KOPT-K1 (cell line): Measurements from ENCODE around the gene CPAMD8.

ENCODE experiments used
- H3K27ac ChIP-seq: fragments of 200-600 bp; sonication (generic); 2 replicates; pipeline ENCODE4 v1.5.1; 2016; ENCODE audit warnings: antibody characterized with exemption, mild to moderate bottlenecking, low read depth, low read length; ENCODE audit not compliant: poor library complexity, severe bottlenecking
- H3K36me3 ChIP-seq: fragments of 200-600 bp; sonication (generic); 2 replicates; pipeline ENCODE4 v1.5.1; 2017; ENCODE audit warnings: antibody characterized with exemption, mild to moderate bottlenecking, low read length, moderate library complexity; ENCODE audit not compliant: insufficient read depth
- H3K9me3 ChIP-seq: fragments of 200-600 bp; sonication (generic); 2 replicates; pipeline ENCODE4 v1.5.1; 2017; ENCODE audit warnings: antibody characterized with exemption, low read length, mild to moderate bottlenecking; ENCODE audit not compliant: insufficient read depth, poor library complexity, severe bottlenecking

The CPAMD8 gene

DNA sequence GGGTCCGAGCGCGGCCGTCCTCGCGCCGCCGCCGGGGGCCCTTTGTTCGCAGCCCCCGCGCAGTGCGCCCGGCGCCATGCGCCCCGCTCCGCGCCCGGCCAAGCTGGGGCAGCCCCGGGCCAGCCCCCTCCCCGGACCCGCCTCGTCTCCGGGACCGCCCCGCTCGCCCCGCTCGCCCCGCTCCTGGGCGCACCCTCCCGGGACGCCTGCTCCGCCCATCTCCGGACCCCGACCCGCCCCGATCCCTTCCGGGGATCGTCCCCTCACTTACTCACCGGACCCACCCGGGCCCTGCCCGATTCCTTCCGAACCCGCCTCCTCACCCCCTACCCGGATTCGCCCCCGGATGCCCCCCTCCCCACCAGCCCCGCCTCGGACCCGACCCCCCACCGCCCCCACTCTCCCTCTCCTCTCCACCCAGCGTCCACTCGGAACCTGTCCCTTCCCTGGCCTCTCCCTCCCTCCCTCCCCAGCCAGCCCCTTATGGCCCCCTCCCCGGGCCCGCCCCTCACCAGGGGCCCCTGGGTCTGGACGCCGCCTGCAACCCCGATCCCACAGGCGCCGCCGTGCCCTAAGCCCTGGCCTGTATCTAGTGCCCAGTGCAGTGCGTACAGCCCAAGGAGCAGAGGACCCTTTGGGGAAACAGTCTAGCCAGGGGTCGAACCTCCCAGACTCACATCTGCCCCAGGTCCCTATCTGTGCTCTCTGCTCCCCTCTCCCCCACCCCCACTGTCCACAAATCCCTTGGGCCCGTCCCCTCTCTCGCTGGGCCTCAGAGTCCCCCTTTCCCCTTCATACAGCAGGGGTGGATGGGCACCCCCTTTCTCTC is at the start of gene CPAMD8:
Gene CPAMD8, minus strand, starts transcription at position 105 of the 829 bp plus-strand sequence. CDS start 168 bp downstream, outside the sequence.
- Histone ChIP-seq H3K9me3 (peaks cover 30% of the 10 kb centered on the region), H3K36me3 (no peaks in the 10 kb centered on the region), H3K27ac (no peak within 1 kb of the TSS)

DNA sequence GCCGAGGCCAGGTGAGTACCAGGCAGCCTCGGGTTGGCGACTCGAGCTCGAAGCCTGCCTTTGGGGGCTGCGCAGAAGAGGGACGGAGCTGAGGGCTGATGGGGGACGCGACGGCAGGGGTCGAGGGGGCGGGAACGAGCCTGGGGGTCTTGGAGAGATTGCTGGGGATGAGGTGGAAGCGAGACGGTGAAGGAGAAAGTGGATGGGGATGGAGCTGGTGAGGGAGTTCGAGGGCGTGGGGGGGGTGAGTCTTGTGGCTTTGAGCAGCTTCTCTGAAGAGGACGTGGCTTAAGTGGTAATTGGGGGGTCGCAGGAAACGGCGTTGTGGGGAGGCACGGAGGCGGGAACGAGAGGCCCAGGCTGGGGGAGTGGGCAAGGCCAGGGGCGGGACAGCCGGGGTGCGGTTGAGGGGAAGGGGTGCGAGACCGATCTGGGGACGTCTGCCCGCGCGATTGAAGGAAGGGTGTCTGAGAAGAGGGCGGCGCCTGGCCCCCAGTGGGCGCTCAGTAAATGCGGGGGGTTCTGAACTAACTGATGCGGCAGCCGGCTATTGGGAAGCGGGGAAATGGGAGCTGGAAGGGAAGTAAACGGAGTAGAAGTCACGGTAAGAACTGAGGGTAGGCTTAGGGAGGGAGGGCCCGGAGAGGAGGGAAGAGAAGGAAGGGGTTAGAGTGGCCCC is 49.4 kb upstream of the CPAMD8 start:
- H3K9me3 ChIP-seq: no peaks in the 10 kb centered on the region
- H3K36me3 ChIP-seq: peaks cover 54% of the 10 kb centered on the region
- H3K27ac ChIP-seq: peak overlapping the region; percentile 89

DNA sequence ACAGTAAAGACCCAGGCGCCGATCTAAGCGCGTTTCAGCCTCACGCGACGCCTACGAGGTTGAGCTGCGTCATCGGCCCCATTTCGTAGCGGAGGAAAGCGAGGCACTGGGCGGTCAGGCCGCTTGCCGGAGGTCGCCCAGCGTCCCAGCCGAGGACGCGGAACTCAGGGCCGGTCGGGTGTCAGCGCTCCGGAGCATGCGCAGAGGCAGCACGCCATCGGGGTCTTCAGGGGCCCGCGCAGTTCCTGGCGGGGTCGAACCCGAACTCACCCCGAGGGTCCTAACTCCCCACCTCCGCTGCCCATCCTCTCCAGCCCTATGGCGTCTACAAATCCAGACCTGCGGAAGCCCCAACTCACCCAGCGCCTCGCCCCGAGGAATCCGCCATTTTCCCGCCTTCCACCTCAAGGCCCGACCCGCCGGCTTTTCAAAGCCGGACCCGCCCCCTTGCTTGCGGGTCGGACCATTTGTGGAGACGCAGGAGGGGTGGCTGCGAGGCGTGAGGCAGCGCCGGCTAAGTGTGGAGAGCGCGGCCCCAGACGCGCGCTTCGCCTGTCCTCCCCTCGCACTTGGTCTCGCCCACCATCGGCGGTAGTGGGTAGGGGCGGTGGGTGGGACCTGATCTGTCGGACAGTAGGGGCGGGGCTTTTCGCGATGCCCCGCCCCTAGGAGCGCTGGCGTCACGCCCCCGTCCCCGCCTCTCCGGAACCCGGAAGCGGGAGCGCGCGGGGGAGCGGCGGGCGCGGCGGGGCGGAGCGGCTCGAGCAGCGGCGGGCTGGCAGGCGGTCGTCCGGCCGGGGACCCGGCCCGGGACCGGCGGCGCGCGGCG is 48.6 kb upstream of the CPAMD8 start, which contains the start of the genes HAUS8 and MYO9B:
Gene HAUS8, minus strand, starts transcription at position 418 of the 829 bp plus-strand sequence. Its CDS starts 30 bp downstream, at position 388.
Gene MYO9B, plus strand, starts transcription at position 743 of the 829 bp plus-strand sequence. CDS start 25,941 bp downstream, outside the sequence.
- Histone ChIP-seq H3K9me3 (no peaks in the 10 kb centered on the region), H3K27ac (peak within 1 kb of the TSS; percentile 89), H3K36me3 (peaks cover 62% of the 10 kb centered on the region)

DNA sequence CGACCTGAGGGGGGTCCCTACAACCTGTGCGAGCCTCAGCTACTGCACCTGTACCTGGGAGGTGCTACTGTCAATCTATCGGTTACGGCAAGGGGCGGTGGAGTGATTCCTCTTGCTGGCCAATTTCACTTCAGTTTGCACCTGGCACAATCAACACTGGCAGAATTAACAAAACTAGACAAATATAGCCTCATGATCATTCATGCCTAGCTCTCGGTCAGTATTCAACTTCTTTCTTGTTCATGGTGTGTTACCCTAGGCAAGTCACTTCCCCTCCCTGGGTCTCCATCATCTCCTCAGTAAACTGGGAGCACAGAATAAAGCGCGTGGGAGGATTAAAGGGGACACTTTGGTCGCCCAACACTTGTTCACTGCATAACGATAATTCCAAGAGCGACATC is 48.0 kb upstream of the CPAMD8 start:
- H3K9me3 ChIP-seq: no peaks in the 10 kb centered on the region
- peak overlapping the region; percentile 89 for H3K27ac ChIP-seq
- H3K36me3 ChIP-seq: peaks cover 64% of the 10 kb centered on the region

DNA sequence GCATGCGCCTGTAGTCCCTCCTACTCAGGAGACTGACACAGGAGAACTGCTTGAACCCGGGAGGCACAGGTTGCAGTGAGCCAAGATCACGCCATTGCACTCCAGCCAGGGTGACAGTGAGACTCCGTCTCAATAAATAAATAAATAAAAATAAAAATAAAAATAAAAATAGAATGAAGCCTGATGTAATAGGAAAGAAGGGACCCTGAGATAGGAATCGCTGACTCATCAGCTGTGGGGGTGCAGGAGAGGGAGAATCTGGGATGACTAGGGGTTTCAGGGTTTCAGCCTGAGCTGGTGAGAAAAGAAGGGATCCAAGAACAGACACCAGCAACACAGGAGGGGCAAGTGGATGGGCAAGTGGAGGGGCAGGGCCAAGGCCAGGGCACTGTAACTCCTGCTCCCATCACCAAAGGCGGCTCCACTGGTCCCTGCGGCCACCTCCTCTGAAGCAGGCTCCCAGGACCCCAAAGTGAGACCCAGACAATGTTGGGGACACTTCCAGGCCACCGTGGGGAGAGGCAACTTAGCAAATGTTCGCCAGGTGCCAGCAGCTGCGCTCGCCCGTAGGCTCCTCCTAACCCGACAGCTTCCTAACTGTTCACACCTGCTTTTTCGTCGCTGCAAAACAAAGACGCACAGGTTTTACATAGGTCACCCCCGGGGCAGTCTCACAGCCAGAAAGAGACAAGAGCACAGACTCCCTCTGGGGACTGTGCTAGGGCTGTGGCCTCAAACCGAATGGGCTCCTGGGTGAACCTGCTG is 47.4 kb upstream of the CPAMD8 start:
- peaks cover 64% of the 10 kb centered on the region for H3K36me3 ChIP-seq
- no peaks in the 10 kb centered on the region for H3K9me3 ChIP-seq
- H3K27ac ChIP-seq: peak overlapping the region; percentile 89

DNA sequence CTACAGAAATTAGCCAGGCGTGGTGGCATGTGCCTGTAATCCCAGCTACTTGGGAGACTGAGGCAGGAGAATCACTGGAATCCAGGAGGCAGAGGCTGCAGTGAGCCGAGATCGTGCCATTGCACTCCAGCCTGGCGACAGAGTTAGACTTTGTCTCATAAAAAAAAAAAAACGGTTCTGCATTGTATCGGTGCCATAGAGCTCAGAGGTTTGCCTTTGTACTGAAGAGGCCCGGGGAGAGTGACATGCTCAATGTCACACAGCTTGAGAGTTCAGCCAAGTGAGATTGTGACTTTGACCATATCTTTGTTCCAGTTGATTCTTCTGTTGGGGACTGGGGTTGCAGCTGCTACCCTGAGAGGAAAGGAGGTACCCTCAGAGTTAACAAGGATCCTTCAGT is 44.3 kb upstream of the CPAMD8 start:
- peaks cover 71% of the 10 kb centered on the region for H3K36me3 ChIP-seq
- H3K27ac ChIP-seq: no peak overlapping the region
- H3K9me3 ChIP-seq: no peaks in the 10 kb centered on the region

DNA sequence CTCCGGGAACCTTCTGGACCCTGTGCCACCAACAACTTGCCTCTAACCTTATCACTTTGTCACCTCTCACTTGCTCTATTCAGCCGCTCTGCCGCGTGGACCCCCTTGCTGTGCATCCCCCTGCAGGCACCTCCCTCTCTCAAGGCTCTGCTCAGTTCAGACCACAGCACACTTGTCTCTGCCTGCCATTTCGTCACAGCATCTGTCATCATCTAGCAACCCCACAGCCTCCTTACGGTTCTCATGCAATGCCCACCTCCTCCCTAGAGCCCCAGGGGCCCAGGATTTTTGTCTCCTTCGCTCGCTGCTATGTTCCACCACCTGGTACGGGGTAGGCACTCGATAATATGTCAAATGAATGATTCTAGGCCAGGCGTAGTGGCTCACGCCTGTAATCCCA is 43.8 kb upstream of the CPAMD8 start:
- Histone ChIP-seq H3K9me3 (no peaks in the 10 kb centered on the region), H3K36me3 (peaks cover 76% of the 10 kb centered on the region), H3K27ac (no peak overlapping the region)

DNA sequence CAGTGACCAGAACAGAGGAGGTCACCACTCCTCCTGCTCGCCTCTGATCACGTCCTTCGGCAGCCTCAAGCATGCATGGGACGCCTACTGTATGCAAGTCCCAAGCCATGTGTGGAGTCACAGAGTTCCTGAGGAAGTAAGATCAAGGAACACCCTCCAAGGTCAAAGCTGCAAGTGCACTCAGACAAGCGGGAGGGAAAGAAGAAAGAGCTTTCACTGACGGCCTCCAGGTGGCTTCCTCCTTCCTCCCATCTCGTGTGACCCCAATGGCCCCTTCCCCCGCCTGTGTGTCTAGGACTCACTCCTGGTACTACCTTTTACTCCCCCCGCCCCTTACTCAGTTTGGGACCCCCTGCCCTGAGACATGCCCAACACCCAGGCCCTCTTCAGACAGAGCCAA is 42.6 kb upstream of the CPAMD8 start:
- H3K27ac ChIP-seq: no peak overlapping the region
- H3K9me3 ChIP-seq: no peaks in the 10 kb centered on the region
- H3K36me3 ChIP-seq: peaks cover 89% of the 10 kb centered on the region

DNA sequence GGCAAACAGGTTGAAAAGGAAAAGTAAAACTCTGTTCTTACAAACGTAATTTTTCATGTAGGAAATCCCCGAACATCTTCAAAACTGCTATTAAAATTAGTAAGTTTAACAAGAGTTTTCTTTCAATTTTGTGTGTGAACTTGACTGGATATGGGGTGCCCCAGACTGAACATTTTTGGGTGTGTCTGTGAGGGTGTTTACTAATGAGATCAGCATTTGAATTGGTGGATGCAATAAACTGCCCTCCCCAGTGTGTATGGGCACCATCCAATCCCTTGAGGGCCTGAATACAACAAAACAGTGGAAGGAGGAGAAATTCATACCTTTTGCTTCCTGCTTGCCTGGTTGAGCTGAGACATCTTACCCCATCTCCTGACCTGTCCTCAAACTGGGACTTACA is 36.8 kb upstream of the CPAMD8 start:
- Histone ChIP-seq H3K27ac (no peak overlapping the region), H3K9me3 (no peaks in the 10 kb centered on the region), H3K36me3 (peaks cover 94% of the 10 kb centered on the region)

DNA sequence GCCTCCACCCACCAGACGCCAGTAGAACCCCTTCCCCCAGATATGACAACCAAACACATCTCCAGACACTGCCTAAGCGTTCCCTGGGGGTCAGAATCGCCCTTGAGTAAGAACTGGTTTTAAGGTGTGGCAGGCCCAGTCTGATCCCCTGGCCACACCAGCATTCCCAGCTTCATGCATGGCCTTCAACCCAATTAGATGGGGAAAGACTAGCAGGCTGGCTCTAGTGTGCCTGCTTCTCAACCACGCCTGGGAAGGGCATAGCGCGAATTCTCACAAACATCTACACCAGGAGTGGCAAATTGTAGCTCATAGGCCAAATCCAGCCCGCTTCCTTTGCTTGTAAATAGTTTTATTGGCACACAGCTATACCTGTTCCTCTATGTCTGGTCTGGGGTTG is 35.1 kb upstream of the CPAMD8 start:
- Histone ChIP-seq H3K27ac (no peak overlapping the region), H3K9me3 (no peaks in the 10 kb centered on the region), H3K36me3 (peaks cover 99% of the 10 kb centered on the region)

DNA sequence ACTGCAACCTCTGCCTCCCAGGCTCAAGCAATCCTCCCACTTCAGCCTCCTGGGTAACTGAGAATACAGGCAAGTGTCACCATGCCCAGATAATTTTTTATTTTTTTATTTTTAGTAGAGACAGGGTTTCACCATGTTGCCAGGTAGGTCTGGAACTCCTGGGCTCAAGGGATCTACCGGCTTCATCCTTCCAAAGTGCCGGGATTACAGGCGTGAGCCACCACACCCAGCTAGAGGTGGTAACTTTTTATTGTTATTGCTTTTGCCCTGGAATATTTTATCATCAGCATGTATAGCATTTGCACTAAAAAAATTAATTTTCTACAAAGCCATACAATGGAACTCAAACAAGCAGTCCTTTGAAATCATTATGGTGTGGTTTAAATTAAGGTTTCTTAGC is 34.6 kb upstream of the CPAMD8 start:
- Histone ChIP-seq H3K9me3 (no peaks in the 10 kb centered on the region), H3K27ac (no peak overlapping the region), H3K36me3 (peaks cover 99% of the 10 kb centered on the region)

DNA sequence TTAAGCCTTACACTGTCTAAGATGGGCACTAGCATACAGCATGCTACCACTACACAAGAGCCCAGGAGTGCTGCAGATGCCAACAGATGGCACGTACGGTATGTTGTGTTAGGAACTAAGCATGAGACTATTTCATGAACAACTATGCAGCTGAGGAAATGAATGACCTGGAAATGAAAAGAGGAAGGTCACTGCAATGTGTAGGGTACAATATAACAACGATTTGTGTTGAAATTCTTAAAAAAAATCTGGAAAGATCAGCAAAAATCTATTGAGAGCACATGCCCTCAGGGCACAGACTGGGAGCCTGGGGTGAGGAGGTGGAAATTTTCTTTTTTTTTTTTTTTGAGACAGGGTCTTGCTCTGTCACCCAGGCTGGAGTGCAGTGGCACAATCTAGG is 34.2 kb upstream of the CPAMD8 start:
- Histone ChIP-seq H3K27ac (no peak overlapping the region), H3K9me3 (no peaks in the 10 kb centered on the region), H3K36me3 (peaks cover 99% of the 10 kb centered on the region)

DNA sequence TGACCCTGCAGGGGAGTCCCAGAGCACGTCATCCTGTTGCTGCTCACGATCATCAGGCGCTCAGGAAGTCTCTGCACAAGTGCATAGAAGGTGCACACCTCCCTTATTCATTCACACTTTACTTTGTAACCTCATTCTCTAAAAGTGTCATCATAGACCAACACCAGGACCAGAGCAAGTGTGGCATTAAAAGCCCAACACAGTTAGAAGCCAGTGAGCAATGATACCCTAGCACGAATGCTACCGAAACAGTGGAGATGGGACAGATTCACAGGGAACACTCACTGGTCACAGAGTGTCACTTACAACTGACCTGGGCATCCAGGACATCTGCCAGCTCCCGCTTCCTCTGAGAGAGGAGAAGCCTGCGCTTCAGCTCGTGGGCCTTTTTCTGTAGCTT is 31.6 kb upstream of the CPAMD8 start:
- no peaks in the 10 kb centered on the region for H3K9me3 ChIP-seq
- no peak overlapping the region for H3K27ac ChIP-seq
- H3K36me3 ChIP-seq: peaks cover 99% of the 10 kb centered on the region

DNA sequence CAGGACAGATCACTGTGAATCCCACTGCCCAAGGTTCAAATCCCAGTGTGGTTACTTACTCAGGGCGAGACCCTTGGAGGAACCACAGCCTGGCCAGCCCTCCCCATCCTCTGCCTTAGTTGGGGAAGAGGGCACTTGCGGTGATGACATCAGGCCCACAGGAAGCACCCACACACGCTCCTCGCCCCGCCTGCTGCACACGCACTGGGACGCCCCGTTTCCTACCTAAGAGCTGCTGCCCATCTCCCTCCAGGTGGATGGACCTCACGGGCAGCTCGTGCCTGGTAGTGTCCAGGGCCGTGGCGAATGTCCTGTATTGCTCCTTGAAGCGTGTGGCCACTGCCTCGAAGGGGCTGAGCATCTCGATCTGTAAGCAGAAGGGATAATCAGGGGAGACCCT is 29.0 kb upstream of the CPAMD8 start:
- H3K9me3 ChIP-seq: no peaks in the 10 kb centered on the region
- peaks cover 99% of the 10 kb centered on the region for H3K36me3 ChIP-seq
- no peak overlapping the region for H3K27ac ChIP-seq
